K562 (cell line): ENCODE measurements around the gene OGFR. TPM values are rescaled to one million over a fixed set of nuclear protein-coding genes. Genes with fewer than 3 reads are reported as not detected.

Experiments
- ATAC-seq: fragments of 200-7000 bp; cut with Tn5 transposase; 3 replicates; pipeline ENCODE4 v1.9.1; 2020; ENCODE audit warnings: moderate library complexity
- BruUV-seq: library from RNA; stranded (reverse); fragments of 400-500 nt; replicated peaks from 2 replicates; lab custom pipeline; 2021; lab: Mats Ljungman, UMichigan
- CTCF ChIA-PET: fragments of 300-600 bp; formaldehyde crosslinking; extraction: SDS; loops from one replicate; lab custom pipeline; 2021; ENCODE audit warnings: low intra/inter-chr PET ratio; lab: Yijun Ruan, JAX
- POLR2A ChIA-PET: fragments of 300-600, 350-650 bp; sonication (Branson Sonifier 250); formaldehyde crosslinking; extraction: SDS; loops from one replicate; lab custom pipeline; 2021; ENCODE audit warnings: antibody characterized with exemption, inconsistent platforms; lab: Yijun Ruan, JAX
- DNase-seq, 4 experiments: peaks; one replicate each; pipeline versions ENCODE4 v3.0.0 to v3.0.0-alpha.2; 2011 to 2018; ENCODE audit warnings: low spot score in 3 of 4, mixed read lengths in 3 of 4; ENCODE audit errors: extremely low read depth in 1 of 4
- FAIRE-seq: peaks from 2 replicates; lab custom pipeline; 2011; peaks lifted over from hg19 to GRCh38; lab: Jason Lieb, UNC
- H2AFZ ChIP-seq: 2 replicates; pipeline ENCODE4 v1.6.0; 2011; ENCODE audit warnings: low read depth, low read length, control low read depth, inconsistent platforms
- H3K27ac ChIP-seq: fragments of 200-600 bp; 3 replicates; pipeline ENCODE4 v1.8.0; 2011; ENCODE audit warnings: low read depth, mild to moderate bottlenecking, control low read depth, inconsistent platforms, low read length, moderate library complexity, mixed read lengths; ENCODE audit errors: extremely low read depth
- H3K27me3 ChIP-seq, 2 experiments: fragments of 300-600 bp in 1 of 2; 2 replicates in 1 of 2; 3 replicates in 1 of 2; pipeline versions ENCODE4 v1.6.0 to v1.8.0; 2011; ENCODE audit warnings: inconsistent platforms in 2 of 2, low read length in 2 of 2, mild to moderate bottlenecking in 1 of 2, mixed read lengths in 1 of 2, moderate library complexity in 1 of 2; ENCODE audit not compliant: control insufficient read depth in 2 of 2, insufficient read depth in 2 of 2
- H3K36me3 ChIP-seq: fragments of 300-600 bp; 3 replicates; pipeline ENCODE4 v1.8.0; 2011; ENCODE audit warnings: mild to moderate bottlenecking, low read length, inconsistent platforms; ENCODE audit not compliant: control insufficient read depth, insufficient read depth
- H3K4me1 ChIP-seq, 2 experiments: fragments of 200-600 bp in 1 of 2; replicated peaks in 1 of 2; 2 replicates in 1 of 2; 3 replicates in 1 of 2; pipeline versions ENCODE4 v1.5.1 to v1.8.0; 2011; ENCODE audit warnings: inconsistent platforms in 2 of 2, low read length in 2 of 2, mild to moderate bottlenecking in 1 of 2, mixed read lengths in 1 of 2, moderate library complexity in 1 of 2; ENCODE audit not compliant: control insufficient read depth in 2 of 2, insufficient read depth in 2 of 2
- H3K4me2 ChIP-seq: 2 replicates; pipeline ENCODE4 v1.6.1; 2011; ENCODE audit warnings: low read length, control low read depth, inconsistent platforms, mixed read lengths; ENCODE audit not compliant: insufficient read depth
- H3K4me3 ChIP-seq: fragments of 200-600 bp; sonication (generic), shearing (Covaris generic); 2 replicates; pipeline ENCODE4 v1.5.1; 2016; ENCODE audit warnings: control low read depth, inconsistent platforms
- H3K79me2 ChIP-seq: fragments of 200-600 bp; 3 replicates; pipeline ENCODE4 v1.8.0; 2011; ENCODE audit warnings: low read length, inconsistent platforms; ENCODE audit not compliant: control insufficient read depth, insufficient read depth
- H3K9ac ChIP-seq, 2 experiments: 2 replicates each; pipeline versions ENCODE4 v1.6.0 to v1.6.1; 2011; ENCODE audit warnings: low read depth in 2 of 2, low read length in 2 of 2, control low read depth in 1 of 2, inconsistent platforms in 1 of 2, mild to moderate bottlenecking in 1 of 2, mixed read lengths in 1 of 2; ENCODE audit not compliant: insufficient read depth in 1 of 2
- H3K9me1 ChIP-seq: one replicate; pipeline ENCODE4 v1.6.0; 2011; ENCODE audit warnings: inconsistent platforms, mild to moderate bottlenecking, low read length, moderate library complexity; ENCODE audit not compliant: control insufficient read depth, insufficient read depth
- H3K9me3 ChIP-seq: replicated peaks from 2 replicates; pipeline ENCODE4 v1.5.1; 2011; ENCODE audit warnings: low read depth, low read length, inconsistent platforms; ENCODE audit not compliant: control insufficient read depth, insufficient read depth
- H4K20me1 ChIP-seq: replicated peaks from 2 replicates; pipeline ENCODE4 v1.6.1; 2011; ENCODE audit warnings: low read length, inconsistent platforms, mixed read lengths; ENCODE audit not compliant: control insufficient read depth, insufficient read depth
- BRF1 ChIP-seq: IDR thresholded peaks from 3 replicates; pipeline ENCODE4 v1.6.1; 2011; ENCODE audit warnings: borderline replicate concordance, mild to moderate bottlenecking; ENCODE audit not compliant: insufficient read length; ENCODE audit errors: extremely low read depth
- GABPB1 ChIP-seq: sonication (generic); formaldehyde crosslinking; IDR thresholded peaks from 2 replicates; pipeline ENCODE4 v1.8.0; 2022; ENCODE audit warnings: mild to moderate bottlenecking, missing genetic modification reagents
- MIER1 ChIP-seq: fragments of 450-650 bp; IDR thresholded peaks from 2 replicates; pipeline ENCODE4 v1.6.1; 2016; ENCODE audit warnings: antibody characterized with exemption, mild to moderate bottlenecking, low read depth
- MYC ChIP-seq, 2 experiments: fragments of 250-450 bp in 1 of 2; sonication (Bioruptor Pico) in 1 of 2; IDR thresholded peaks; 2 replicates each; pipeline versions ENCODE4 v1.5.1 to v1.6.1; 2012 to 2021; ENCODE audit warnings: low read depth in 2 of 2, borderline replicate concordance in 1 of 2, improper control_type of control experiment in 1 of 2, low read length in 1 of 2, mild to moderate bottlenecking in 1 of 2, moderate library complexity in 1 of 2
- NCOR1 ChIP-seq: fragments of 450-650 bp; IDR thresholded peaks from 2 replicates; pipeline ENCODE4 v1.6.1; 2016; ENCODE audit warnings: mild to moderate bottlenecking, moderate library complexity
- PHF20 ChIP-seq: fragments of 450-650 bp; IDR thresholded peaks from 2 replicates; pipeline ENCODE4 v1.6.1; 2018; ENCODE audit not compliant: partially characterized antibody
- POLR2AphosphoS5 ChIP-seq: IDR thresholded peaks from 2 replicates; pipeline ENCODE4 v1.6.1; 2011; ENCODE audit warnings: mild to moderate bottlenecking, low read depth, low read length, moderate library complexity; ENCODE audit not compliant: control insufficient read depth, insufficient read depth
- POLR3A ChIP-seq: IDR thresholded peaks from 2 replicates; pipeline ENCODE4 v1.6.1; 2011; ENCODE audit warnings: borderline replicate concordance, mild to moderate bottlenecking, moderate library complexity; ENCODE audit not compliant: insufficient read length, insufficient read depth; ENCODE audit errors: extremely low read depth
- SRSF9 ChIP-seq: fragments of 200-400 bp; formaldehyde crosslinking; IDR thresholded peaks from 2 replicates; pipeline ENCODE4 v1.6.1; 2017; ENCODE audit warnings: low read depth, low read length, borderline replicate concordance
- TEAD4 ChIP-seq, 2 experiments: sonication (generic) in 1 of 2; formaldehyde crosslinking in 1 of 2; IDR thresholded peaks; 2 replicates each; pipeline versions ENCODE4 v1.6.1 to v1.8.0; 2012 to 2022; ENCODE audit warnings: borderline replicate concordance in 1 of 2, inconsistent platforms in 1 of 2, low read length in 1 of 2, mild to moderate bottlenecking in 1 of 2, missing genetic modification reagents in 1 of 2
- ZBTB7A ChIP-seq: IDR thresholded peaks from 2 replicates; pipeline ENCODE4 v1.6.1; 2011; ENCODE audit warnings: low read depth, mild to moderate bottlenecking, low read length, moderate library complexity, borderline replicate concordance; ENCODE audit not compliant: control insufficient read depth
- ZNF274 ChIP-seq: IDR thresholded peaks from 2 replicates; pipeline ENCODE4 v1.6.1; 2011; ENCODE audit warnings: low read depth, mild to moderate bottlenecking, low read length, moderate library complexity, borderline replicate concordance
- ZSCAN29 ChIP-seq: fragments of 450-650 bp; IDR thresholded peaks from 2 replicates; pipeline ENCODE4 v1.6.1; 2017
- WGBS: fragments of 100-300 bp; shearing (Covaris generic); methylation state at CpG from one replicate; pipeline ENCODE4 v1.1.6; 2016; ENCODE audit warnings: low coverage, mixed read lengths; ENCODE audit not compliant: insufficient coverage; ENCODE audit errors: missing lambda C conversion rate; 5-methylcytosine and 5-hydroxymethylcytosine counted together
- in situ Hi-C: fragments of 300-500 bp; cut with MboI; formaldehyde crosslinking; loops from 4 replicates; pipeline ENCODE4 v1.15.0; 2018; ENCODE audit warnings: inconsistent platforms, mixed read lengths
- intact Hi-C: fragments of 100-400 bp; cut with micrococcal nuclease; formaldehyde crosslinking; loops from 2 replicates; pipeline ENCODE4 v1.14.2; 2022
- polyA plus RNA-seq, 8 experiments: library from polyadenylated mRNA; depleted of rRNA in 4 of 8; stranded (reverse) in 5 of 8; unstranded in 3 of 8; fragments of >200 nt; fragmentation: Nextera tagmentation in 2 of 8; fragmentation: Illumina TruSeq in 1 of 8; extraction: Ambion mirVana in 2 of 8; extraction: Trizol in 1 of 8; gene quantifications; 2 replicates each; pipeline versions ENCODE4 v1.2.1 to v1.2.3, GENCODE V29; 2011 to 2014; ENCODE audit warnings: inconsistent platforms in 1 of 8, missing spikeins in 1 of 8
- total RNA-seq, 7 experiments: library from RNA; depleted of rRNA in 6 of 7; stranded (reverse); fragments of >200 nt in 6 of 7; fragmentation: Illumina TruSeq in 2 of 7; extraction: Trizol in 2 of 7; gene quantifications; 2 replicates each; pipeline versions ENCODE4 v1.2.1 to v1.2.3, GENCODE V29; 2011 to 2021; ENCODE audit warnings: low replicate concordance in 1 of 7
- TF ChIP-seq, protein P1 (sequence below): fragments of 250-450 bp; sonication (Bioruptor Pico); IDR thresholded peaks from 2 replicates; pipeline ENCODE4 v1.8.0; 2021; ENCODE audit warnings: moderate library complexity, mild to moderate bottlenecking, inconsistent platforms
- TF ChIP-seq, protein P2 (sequence below): fragments of 250-450 bp; sonication (Bioruptor Pico); IDR thresholded peaks from 2 replicates; pipeline ENCODE4 v1.4.0; 2020; ENCODE audit warnings: mild to moderate bottlenecking, moderate library complexity

OGFR gene
- total and polyA plus RNA-seq, 9 of the 15 experiments (the other 6 are each of a cell fraction or from before 2014, with no cell fraction given), result 0.39 to 56.3 (median 17.5) TPM

DNA sequence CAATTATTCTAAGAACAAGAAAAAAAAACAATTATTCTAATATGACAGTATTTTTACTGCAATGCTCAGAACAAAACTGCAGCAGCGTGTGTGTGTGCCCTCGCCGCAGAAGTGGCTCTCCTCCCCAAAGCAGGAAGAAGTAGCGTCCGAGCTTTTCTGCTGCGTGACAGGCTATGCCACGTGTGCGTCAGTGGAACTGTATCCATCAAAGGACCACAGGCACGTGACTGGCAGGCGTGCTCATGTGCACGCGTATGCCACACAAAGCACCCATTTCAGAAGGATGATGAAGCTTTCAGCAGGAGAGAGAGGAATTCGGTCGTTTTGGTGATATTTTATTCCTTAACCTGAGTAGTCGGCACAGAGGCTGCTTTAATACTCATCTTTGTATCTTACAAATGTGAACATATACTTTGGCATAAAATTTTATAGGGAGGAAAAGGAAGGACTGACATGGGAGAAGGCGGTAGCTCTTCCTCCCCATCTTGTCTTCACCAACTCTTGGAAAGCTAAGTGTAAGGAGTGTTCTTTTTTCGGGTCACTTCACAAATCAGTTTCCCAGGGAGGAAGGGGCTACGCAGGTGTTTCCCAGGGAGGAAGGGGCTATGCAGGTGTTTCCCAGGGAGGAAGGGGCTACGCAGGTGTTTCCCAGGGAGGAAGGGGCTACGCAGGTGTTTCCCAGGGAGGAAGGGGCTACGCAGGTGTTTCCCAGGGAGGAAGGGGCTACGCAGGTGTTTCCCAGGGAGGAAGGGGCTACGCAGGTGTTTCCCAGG is 53.6 kb downstream of the OGFR start:
- Histone ChIP-seq H3K79me2 (peaks cover 23% of the 10 kb centered on the region), H3K36me3 (peaks cover 49% of the 10 kb centered on the region), H2AFZ (no peak overlapping the region), H3K27me3 (no peaks in the 10 kb centered on the region), H3K27ac (no peak overlapping the region), H3K9ac (no peak overlapping the region), H3K4me1 (peaks cover 13 to 33% of the 10 kb centered on the region in 2 experiments; a peak in 4 of 5 replicates), H3K9me3 (no peaks in the 10 kb centered on the region), H3K4me2 (no peak overlapping the region), H3K4me3 (no peak overlapping the region), H3K9me1 (no peaks in the 10 kb centered on the region), H4K20me1 (0 out of 2 replicates have a peak, but pooled peaks cover 7% of the 10 kb centered on the region)
- no TSS peak for BruUV-seq
- intact Hi-C loops (no loop called here), in situ Hi-C loops (no loop called here)
- DNase-seq (no peak), ATAC-seq (no peak), FAIRE-seq (no peak)
- 94% methylated on average over 18 of the region's 23 CpGs for WGBS
- ChIA-PET POLR2A (no interaction called here), CTCF (interaction anchor here (0.7 kb wide), 1 partner anchor 15 kb away, joined by 4 read pairs; no protein-coding TSS in a partner anchor)
- TF ChIP-seq NCOR1 (no peak), PHF20 (no peak), GABPB1 (CRISPR knock-in tag) (no peak), MYC (IDR thresholded peaks at IDR 0.05; ENCODE audit: low read depth, low read length) (no peak), MYC (CRISPR knock-in tag; IDR thresholded peaks at IDR 0.05; ENCODE audit: borderline replicate concordance, low read depth) (no peak), ZNF274 (no peak), ZSCAN29 (no peak), MIER1 (no peak), SRSF9 (no peak), ZBTB7A (no peak), BRF1 (no peak), POLR3A (no peak), TEAD4 (IDR thresholded peaks at IDR 0.05; ENCODE audit: low read length) (no peak), TEAD4 (CRISPR knock-in tag; IDR thresholded peaks at IDR 0.05; ENCODE audit: borderline replicate concordance) (no peak), POLR2AphosphoS5 (no peak)
- TF ChIP-seq, protein P1, sequence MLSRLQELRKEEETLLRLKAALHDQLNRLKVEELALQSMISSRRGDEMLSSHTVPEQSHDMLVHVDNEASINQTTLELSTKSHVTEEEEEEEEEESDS (CRISPR knock-in tag), result no peak
- TF ChIP-seq, protein P2, sequence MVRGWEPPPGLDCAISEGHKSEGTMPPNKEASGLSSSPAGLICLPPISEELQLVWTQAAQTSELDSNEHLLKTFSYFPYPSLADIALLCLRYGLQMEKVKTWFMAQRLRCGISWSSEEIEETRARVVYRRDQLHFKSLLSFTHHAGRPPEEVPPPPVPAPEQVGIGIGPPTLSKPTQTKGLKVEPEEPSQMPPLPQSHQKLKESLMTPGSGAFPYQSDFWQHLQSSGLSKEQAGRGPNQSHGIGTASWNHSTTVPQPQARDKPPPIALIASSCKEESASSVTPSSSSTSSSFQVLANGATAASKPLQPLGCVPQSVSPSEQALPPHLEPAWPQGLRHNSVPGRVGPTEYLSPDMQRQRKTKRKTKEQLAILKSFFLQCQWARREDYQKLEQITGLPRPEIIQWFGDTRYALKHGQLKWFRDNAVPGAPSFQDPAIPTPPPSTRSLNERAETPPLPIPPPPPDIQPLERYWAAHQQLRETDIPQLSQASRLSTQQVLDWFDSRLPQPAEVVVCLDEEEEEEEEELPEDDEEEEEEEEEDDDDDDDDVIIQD, result no peak
